Measurements from ENCODE around the gene BABAM2.

The BABAM2 gene

DNA sequence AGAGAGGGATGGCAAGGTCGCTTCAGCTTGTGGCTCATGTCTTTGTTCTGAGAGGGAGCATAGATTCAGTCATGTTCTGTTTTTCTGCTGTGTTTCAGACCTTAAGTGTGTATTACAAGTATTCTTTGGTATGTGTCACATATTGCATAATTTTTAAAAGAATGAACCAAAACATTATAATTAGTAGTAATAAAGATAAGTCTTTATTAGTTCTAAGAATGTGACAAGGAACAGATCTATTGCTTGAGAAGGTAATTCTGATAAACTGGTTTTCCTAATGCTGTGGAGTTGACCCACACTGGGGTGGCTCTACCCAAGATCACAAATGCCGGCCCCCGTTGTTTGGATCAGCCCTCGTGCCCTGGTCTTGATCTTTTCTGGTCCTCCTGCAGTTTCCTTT is 377.9 kb downstream of the BABAM2 start:
- DNase-seq: peak; percentile 54

DNA sequence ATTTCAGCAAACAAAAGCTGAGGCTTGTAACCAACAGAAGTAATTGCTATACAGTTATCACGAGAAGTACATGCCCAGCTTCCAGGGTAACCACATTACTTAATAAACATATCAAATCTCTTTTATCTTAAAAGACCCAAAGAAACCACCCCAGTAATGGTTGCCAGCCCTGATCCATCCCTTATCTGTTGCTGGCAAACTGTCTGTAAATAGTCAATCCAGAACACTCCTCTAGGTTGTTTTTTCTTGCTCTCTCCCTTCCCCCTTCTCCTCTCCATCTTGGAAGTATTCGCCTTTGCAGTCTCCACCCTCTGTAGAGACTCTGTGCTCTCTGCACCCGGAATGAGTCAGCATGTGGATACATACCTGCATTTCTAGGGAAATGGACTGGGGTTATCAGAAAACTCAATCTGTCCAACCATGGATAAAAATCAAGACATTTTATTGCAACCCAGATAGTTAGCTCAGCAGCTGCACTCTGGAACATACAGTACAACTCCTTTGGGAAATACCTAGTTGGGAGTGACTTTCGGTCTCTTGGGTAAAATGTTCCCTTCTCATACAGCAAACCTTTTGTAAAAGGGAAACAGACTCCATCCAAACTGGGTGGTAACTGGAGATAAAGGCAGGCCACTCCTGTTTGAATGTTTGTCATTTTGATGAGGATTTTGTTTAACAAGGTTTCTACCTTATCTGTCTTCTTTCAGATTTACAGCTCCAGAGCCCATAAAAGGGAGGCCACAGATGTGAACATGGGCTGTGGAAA is 378.7 kb downstream of the BABAM2 start:
- DNase-seq: peak; percentile 62

- no peak for DNase-seq
Measured at GRCh38 chr2:28270456-28271152, 380.1 kb downstream of the BABAM2 start.

DNA sequence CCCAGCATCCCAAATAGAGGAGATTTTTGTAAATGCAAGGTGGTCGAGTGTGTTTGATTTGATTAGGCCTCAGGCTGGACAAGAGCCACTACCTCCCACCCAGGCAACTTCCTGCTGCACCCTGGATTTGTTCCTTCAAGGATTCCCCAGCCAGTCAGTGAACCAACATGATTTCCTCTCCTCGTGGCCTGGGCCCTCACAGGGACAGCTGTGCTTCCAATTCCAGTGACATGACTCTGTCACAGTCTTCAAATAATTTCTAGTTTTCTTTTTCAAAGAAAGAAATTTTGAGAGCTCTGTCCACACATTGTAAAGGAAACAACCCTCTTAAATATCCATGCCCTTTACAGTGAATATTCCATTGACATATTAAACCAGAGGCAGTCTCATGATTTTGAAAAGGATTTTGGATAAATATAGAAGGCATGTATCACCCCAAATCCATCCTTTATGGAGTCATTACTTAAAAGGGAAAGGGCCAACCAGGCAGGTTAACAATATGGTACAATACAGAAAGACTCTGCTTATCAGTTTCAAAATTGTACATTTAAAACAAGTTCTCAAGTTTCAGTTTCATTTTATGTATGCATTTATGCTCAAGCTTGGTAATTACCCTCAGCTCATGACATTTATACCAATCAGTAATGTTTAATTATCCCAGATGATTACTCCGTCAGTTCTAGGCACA is 380.8 kb downstream of the BABAM2 start:
- DNase-seq: no peak

DNA sequence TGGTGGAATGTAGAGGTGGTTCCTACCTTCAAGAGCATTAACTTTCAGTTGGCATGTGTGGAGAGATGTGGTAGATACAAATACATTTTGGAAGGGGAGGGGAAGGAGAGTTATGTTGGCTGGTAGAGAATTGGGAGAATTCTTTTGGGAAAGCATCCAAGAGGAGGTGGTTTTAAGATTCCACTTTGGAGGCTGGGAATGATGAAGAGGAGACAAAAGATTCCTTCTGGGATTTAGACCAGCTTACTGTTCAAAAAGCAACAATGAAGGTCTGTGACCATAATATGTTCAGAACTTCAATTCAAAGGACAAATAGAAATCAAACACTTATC is 381.4 kb downstream of the BABAM2 start:
- DNase-seq: peak; percentile 69

GRCh38 chr2:28273751-28274150 is 383.2 kb downstream of the BABAM2 start:
- no peak for DNase-seq

DNA sequence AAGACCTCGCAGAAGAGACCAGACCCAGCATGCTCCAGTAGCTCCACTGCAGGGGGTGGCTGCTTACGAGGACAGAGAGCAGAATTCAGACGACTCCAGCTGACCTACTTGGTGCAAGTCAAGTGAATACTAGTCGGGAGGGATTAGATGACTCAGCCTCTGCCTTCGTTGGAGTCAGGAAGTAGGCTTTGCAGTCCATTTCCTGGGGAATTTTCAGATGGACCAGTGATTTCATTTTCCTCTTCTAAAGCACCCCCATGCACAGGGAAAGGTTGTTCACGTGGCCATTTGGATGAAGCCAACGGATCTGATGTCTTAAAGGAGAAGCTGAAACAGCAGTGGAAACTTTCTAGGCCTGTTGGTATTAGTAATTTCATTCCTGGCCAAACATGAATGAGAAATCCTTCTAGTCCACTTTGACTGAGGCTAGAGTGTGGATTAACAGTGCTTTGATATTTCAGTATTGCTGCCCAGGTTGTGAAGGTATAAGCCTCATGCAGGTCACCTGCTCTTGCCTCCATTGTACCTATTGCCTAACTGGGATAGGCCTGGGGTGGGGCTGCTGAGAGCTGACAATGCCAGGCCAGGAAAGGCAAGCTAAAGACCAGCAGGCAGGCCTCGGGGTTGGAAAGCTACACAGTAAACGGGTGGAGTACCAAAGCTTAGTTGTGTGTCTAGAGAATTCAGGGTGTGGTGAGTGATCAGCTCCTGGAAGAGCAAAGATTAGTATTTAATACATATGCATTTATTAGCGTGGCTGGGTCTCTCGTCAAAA is 384.6 kb downstream of the BABAM2 start:
- DNase-seq: peak; percentile 98

DNA sequence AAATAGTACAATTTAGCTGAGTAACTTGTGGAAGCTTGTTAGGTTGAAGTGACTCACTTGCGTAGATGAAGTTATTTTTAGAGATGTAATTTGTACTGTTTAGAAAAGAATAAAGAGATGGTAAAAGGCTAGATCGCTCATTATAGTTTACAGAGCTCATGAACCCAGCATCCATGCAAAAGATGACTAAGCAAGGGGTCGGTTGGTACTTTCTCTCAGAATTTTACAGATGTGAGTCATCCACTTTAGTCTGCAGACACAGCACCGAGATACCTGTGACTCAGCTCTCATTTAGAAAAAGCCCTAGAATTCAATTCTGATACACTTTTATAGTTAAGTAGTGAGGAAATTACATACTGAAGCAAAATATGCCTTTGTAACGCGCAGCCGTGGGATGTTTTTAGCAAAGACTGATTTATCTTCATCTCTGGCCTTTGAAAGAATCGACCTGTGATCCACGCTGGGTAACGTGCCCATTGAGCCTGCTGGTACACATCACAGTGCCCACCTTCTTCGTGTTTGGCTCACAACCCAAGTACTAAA is 385.6 kb downstream of the BABAM2 start:
- peak; percentile 99 for DNase-seq

- no peak for DNase-seq
Measured at GRCh38 chr2:28276807-28277206, 386.3 kb downstream of the BABAM2 start.

DNA sequence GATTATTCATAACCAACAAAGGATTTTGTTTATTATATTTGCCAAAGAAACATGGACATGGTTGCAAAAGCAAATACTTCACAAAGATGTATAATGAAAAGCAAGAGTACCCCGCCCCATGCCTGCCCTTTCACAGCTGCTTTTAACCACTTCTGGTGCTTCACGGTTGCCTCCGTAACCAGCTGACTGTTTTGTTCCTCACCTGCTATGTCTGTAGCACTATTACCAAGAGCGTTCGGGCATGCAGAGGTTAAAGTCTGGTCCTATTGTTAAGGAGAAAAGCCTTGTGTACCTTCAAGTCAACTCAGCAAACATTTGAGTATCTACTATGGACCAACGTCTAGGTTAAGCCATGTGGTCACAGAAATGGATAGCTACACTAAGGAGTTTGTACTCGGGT is 386.9 kb downstream of the BABAM2 start:
- no peak for DNase-seq

DNA sequence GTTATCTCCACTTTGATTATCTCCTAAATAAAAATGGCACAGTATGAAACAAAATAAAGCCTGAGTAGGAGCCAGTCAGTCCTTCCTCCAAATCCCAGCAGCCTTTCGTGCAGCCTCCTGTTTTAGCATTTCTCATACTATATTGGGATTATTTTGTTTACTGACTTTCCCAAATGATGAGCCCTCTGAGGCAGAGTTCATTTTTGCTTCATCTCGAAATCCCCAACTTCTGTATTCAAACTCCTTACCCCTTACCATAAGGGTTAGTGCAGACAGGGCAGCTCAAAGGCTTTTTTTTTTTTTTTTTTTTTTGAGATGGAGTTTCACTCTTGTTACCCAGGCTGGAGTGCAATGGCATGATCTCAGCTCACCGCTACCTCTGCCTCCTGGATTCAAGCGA is 388.8 kb downstream of the BABAM2 start:
- no peak for DNase-seq

DNA sequence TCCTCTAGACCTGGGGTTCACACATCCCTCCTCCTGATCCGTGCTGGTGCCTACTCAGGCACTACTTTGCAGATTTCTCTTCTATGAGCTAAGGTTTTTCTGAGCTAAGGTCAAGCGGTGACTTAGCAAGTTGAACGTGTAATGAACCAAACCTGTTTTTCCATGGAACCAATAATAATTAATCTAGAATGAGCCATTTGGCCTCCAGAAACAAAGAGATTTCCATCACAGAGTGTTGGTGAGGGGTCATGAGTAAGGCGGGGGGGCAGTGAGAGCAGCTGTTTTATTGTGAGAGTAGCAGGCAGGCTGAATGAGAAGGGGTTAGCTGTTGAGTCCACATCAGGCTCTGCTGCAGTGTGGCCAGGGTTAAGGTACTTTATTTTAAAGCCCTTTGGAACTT is 390.1 kb downstream of the BABAM2 start:
- DNase-seq: no peak

DNA sequence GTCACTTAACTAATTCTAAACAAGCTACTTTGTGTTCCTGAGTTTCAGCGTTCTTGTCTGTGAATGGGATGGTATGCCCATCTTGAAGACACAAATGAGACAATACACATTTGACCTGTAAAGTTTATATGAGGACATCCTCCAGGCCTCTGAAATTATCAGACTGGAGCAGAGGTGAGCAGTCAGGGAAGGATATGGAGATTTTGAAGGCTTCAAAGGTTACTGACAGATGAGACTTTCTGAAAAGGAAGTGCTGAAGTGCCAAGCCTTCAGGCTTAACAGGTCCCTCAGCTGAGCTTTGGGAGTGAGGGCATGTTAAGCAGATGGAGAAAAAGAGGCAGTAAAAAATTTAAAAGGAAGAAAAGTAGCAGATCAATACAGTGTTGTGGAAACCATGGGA is 391.2 kb downstream of the BABAM2 start:
- DNase-seq: no peak

DNA sequence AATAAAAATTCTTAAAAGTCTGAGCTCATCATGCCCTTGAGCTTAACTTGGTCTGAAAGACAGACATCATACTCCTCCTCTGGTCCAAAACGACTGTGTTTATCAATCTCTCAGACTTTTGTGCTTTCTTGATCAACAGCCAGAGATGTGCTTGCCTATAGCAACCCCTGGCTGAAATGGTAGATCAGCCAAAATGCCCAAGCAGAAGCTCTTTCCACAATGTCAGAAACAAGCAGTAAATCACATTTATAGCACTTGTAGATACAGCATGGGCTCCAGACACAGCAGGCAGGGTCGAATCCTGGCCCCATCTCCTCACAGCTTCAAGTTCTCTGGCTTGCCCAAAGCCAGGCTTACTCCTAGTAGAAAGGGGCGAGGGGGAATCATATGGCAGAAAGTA is 391.7 kb downstream of the BABAM2 start:
- DNase-seq: no peak

GRCh38 chr2:28282861-28283646 is 392.5 kb downstream of the BABAM2 start:
- DNase-seq: no peak

DNA sequence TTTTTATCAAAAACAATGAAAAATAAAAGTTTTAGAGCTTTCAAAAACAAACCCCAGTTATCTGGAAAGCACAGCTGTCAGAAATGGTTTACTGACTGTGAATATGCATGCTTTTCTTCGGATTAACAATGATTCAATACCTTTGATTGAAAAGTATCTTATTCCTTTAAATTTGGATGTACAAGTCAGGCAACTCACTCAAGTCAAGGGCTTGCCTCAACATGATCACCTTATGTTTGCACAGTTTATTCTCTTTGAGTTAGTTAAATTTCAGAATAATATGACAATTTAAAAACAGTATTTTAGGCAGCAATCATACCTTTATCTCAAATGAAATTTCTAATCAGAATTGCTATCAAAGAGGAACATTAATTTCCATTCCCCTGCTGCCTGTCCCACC is 393.3 kb downstream of the BABAM2 start:
- no peak for DNase-seq

DNA sequence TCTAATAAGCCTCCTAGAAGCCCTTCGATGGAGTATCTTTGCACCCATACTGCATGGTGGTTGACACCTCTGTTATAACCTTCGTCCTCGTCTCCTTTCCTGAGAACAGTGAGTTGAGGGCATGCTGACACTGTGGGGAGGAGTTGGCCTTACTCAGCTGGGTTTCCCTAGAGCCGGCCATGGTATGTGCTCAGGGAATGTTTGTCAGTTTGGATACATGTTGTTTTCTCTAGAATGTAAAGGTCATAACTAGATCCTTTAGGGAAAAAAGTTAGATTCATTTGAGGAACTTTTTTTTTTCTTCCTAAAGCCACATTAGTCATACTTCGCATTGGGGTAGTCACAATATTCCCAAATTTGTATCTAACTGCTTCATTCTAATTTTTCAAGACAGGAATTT is 396.1 kb downstream of the BABAM2 start:
- peak; percentile 80 for DNase-seq

- DNase-seq: peak; percentile 66
Measured at GRCh38 chr2:28287256-28287915, 396.9 kb downstream of the BABAM2 start.

GRCh38 chr2:28288620-28289019 is 398.1 kb downstream of the BABAM2 start:
- DNase-seq: no peak

- DNase-seq: peak; percentile 91
Measured at GRCh38 chr2:28291811-28292440, 401.4 kb downstream of the BABAM2 start.

DNA sequence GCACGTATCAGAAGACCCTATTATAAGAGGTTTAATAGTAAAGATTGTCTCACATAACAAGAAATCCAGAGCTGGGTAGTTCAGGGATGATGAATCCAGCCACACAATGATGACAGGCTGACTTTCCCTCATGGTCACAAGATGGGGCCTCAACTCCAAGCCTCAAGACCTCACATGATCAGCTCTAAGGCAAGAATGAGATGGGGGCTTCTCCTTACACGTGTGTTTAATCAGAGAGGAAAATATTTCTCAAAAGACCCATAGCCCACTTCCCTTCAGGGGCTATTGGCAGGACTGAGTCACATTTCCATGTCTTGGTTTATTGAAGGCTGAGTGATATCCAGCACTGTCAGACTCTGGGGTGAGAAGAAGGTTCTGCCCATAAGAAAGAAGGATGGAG is 402.0 kb downstream of the BABAM2 start:
- DNase-seq: peak; percentile 92

Measured in fibroblast of skin of right biceps (primary cell).